Ovary (tissue), 9 donors: Measurements from ENCODE around the gene PRPH2. TPM values are rescaled to one million over a fixed set of nuclear protein-coding genes. Genes with fewer than 3 reads are reported as not detected.
A peak's percentile ranks its signal among the peaks of the same experiment; 100 is the strongest.
"Not testable (repeated sequence)": the region's sequence is repeated elsewhere in the genome, so short reads cannot be mapped to it uniquely, and the experiment has no call there.

Experiments
- DNase-seq, 5 donors: peaks; one replicate each; pipeline ENCODE4 v3.0.0-alpha.2; 2019 to 2020
- H3K27ac ChIP-seq, 2 donors: fragments of 200-600 bp; one replicate each; pipeline versions ENCODE4 v1.5.1 to v1.8.0; 2019 to 2022
- H3K27me3 ChIP-seq: fragments of 200-600 bp; one replicate; pipeline ENCODE4 v1.8.0; 2022
- H3K36me3 ChIP-seq: fragments of 200-600 bp; sonication (generic); one replicate; pipeline ENCODE4 v1.5.1; 2019
- H3K4me1 ChIP-seq: one replicate; pipeline ENCODE4 v1.8.1; 2013; ENCODE audit warnings: mild to moderate bottlenecking, moderate library complexity; ENCODE audit not compliant: insufficient read depth
- H3K4me3 ChIP-seq: fragments of 200-600 bp; sonication (generic); one replicate; pipeline ENCODE4 v1.5.1; 2017
- H3K9me3 ChIP-seq, 2 donors: fragments of 200-600 bp in 1 of 2; sonication (generic) in 1 of 2; one replicate each; pipeline versions ENCODE4 v1.5.1 to v1.8.1; 2013 to 2019; ENCODE audit warnings: mild to moderate bottlenecking in 1 of 2, moderate library complexity in 1 of 2
- CTCF ChIP-seq, 3 donors: fragments of 450-650 bp in 2 of 3; fragments of 200-600 bp in 1 of 3; IDR thresholded peaks; one replicate each; pipeline versions ENCODE4 v1.5.1 to v1.8.0; 2016 to 2022; ENCODE audit warnings: antibody characterized with exemption in 3 of 3, mild to moderate bottlenecking in 1 of 3
- EP300 ChIP-seq: sonication (generic); formaldehyde crosslinking; IDR thresholded peaks from one replicate; pipeline ENCODE4 v1.6.1; 2017; ENCODE audit warnings: antibody characterized with exemption
- POLR2A ChIP-seq: fragments of 450-650 bp; IDR thresholded peaks from one replicate; pipeline ENCODE4 v1.6.1; 2017; ENCODE audit warnings: antibody characterized with exemption, mild to moderate bottlenecking, moderate library complexity
- whole genome bisulfite sequencing, 3 donors: extraction: QIAGEN DNeasy Blood & Tissue Kit in 1 of 3; methylation state at CpG; one replicate each; pipeline versions ENCODE4 v1.1.5 to v1.1.7; 2013 to 2017; 5-methylcytosine and 5-hydroxymethylcytosine counted together
- intact Hi-C, 4 donors: fragments of 100-400 bp; cut with DNase I; formaldehyde crosslinking; loops; one replicate each; pipeline versions ENCODE4 v1.11.0 to v1.15.1; 2022 to 2023
- polyA plus RNA-seq, 2 donors: library from polyadenylated mRNA; stranded (reverse); fragments of 200-250 nt in 1 of 2; fragments of 350-450 nt in 1 of 2; fragmentation: Illumina TruSeq in 1 of 2; extraction: RNeasy Lipid Tissue Mini Kit (QIAGEN cat#74804) in 1 of 2; gene quantifications; one replicate each; pipeline ENCODE4 v1.2.3, GENCODE V29; 2013 to 2014
- total RNA-seq, 7 donors: library from RNA; depleted of rRNA in 2 of 7; stranded (reverse); fragments of >200 nt in 2 of 7; fragmentation: NEBNext Ultra II Directional in 3 of 7; extraction: Animal tissue kit (Norgen Biotek cat#: 25700) in 3 of 7; gene quantifications; one replicate each; pipeline versions ENCODE4 v1.1.0 to v1.2.4, GENCODE V29; 2016 to 2023
- donor health status: DM: no; HTN: no; CAD: no; lungs with moderate emphysema.
- donor health status: DM: no; HTN: no; CAD: no.
- donor health status: Bipolar disorder and iron deficiency.
- donor health status: DM: yes; HTN: yes; CAD: no.
- donor health status: DM: no; HTN: no; CAD: no.
- donor health status: DM: yes; HTN: yes; CAD: no.

The PRPH2 gene
- total and polyA plus RNA-seq, 9 donors = 0.80 to 6.8 (median 3.5) TPM

GRCh38 chr6:42735976-42736375 lies 13.6 kb upstream of the PRPH2 start:
- intact Hi-C loops = no loop called here
- no peak overlapping the region for H3K4me3 ChIP-seq
- no peaks in the 10 kb centered on the region for H3K36me3 ChIP-seq
- no peak for TF ChIP-seq EP300
- no peak for TF ChIP-seq POLR2A
- TF ChIP-seq CTCF (IDR thresholded peaks at IDR 0.05) = no peak
- H3K27me3 ChIP-seq = no peaks in the 10 kb centered on the region
- no peak for DNase-seq
- 90 to 92% (median 91%) methylated on average over 3 of the region's 3 CpGs for WGBS, 3 donors
- H3K4me1 ChIP-seq = no peaks in the 10 kb centered on the region
- no peaks in the 10 kb centered on the region for H3K9me3 ChIP-seq
- no peak overlapping the region for H3K27ac ChIP-seq

GRCh38 chr6:42733867-42734481 lies 11.6 kb upstream of the PRPH2 start:
- 45 to 51% (median 47%) methylated on average over 13 of the region's 13 CpGs for WGBS, 3 donors
- DNase-seq, H3K27me3 ChIP-seq, H3K36me3 ChIP-seq, H3K27ac ChIP-seq, H3K4me3 ChIP-seq, H3K4me1 ChIP-seq, H3K9me3 ChIP-seq, intact Hi-C loops: not testable (repeated sequence)

GRCh38 chr6:42729731-42730130 lies 7.3 kb upstream of the PRPH2 start:
- intact Hi-C loops = loop anchor here in 3 of 4 donors (5.0 to 10.0 kb wide), 4 partner anchors 62 to 148 kb away; partner anchors contain the start of gene RPL7L1 (in 2 of the 3)
- Histone ChIP-seq H3K36me3 (no peaks in the 10 kb centered on the region), H3K27me3 (no peaks in the 10 kb centered on the region), H3K4me1 (peaks cover 5% of the 10 kb centered on the region), H3K9me3 (no peaks in the 10 kb centered on the region), H3K4me3 (no peak overlapping the region), H3K27ac (no peak overlapping the region)
- no peak for TF ChIP-seq CTCF (IDR thresholded peaks at IDR 0.05)
- no peak for TF ChIP-seq EP300
- no peak for TF ChIP-seq POLR2A
- WGBS, 3 donors = 30 to 53% (median 49%) methylated on average over 2 of the region's 3 CpGs
- DNase-seq = no peak

GRCh38 chr6:42727627-42728026 lies 5.2 kb upstream of the PRPH2 start:
- no peak for TF ChIP-seq CTCF (IDR thresholded peaks at IDR 0.05)
- no peak for TF ChIP-seq EP300
- TF ChIP-seq POLR2A = no peak
- WGBS, 3 donors = 39 to 82% (median 78%) methylated on average over 22 of the region's 22 CpGs
- H3K4me1 ChIP-seq = peaks cover 5% of the 10 kb centered on the region
- H3K36me3 ChIP-seq = no peaks in the 10 kb centered on the region
- H3K27ac ChIP-seq = peak overlapping the region; percentile 26 to 85
- no peaks in the 10 kb centered on the region for H3K9me3 ChIP-seq
- H3K27me3 ChIP-seq = no peaks in the 10 kb centered on the region
- H3K4me3 ChIP-seq = peak overlapping the region; percentile 43
- DNase-seq = peak in 3 of 5 donors; percentile 29 to 57 (median 51)
- intact Hi-C loops = loop anchor here in 3 of 4 donors (5.0 to 10.0 kb wide), 4 partner anchors 60 to 150 kb away; partner anchors contain the start of gene RPL7L1 (in 2 of the 3)

GRCh38 chr6:42727087-42727611 lies 4.8 kb upstream of the PRPH2 start:
- Histone ChIP-seq H3K27ac (peak overlapping the region; percentile 26 to 85), H3K4me1 (peaks cover 5% of the 10 kb centered on the region), H3K4me3 (peak overlapping the region; percentile 43), H3K9me3 (no peaks in the 10 kb centered on the region), H3K36me3 (no peaks in the 10 kb centered on the region), H3K27me3 (no peaks in the 10 kb centered on the region)
- intact Hi-C loops = loop anchor here in 3 of 4 donors (5.0 to 10.0 kb wide), 4 partner anchors 60 to 150 kb away; partner anchors contain the start of gene RPL7L1 (in 2 of the 3)
- peak; percentile 39 to 65 (median 51) for DNase-seq
- WGBS, 3 donors = 13 to 36% (median 15%) methylated on average over 48 to 52 of the region's 52 CpGs
- TF ChIP-seq POLR2A = no peak
